Stimulated activated naive B cell treated with anti-CD40 and anti-IgM and Interleukin-4, amounts not matched to agents 10 μg/mL and 1 μg/mL and 100 μg/mL, for 72 hours (primary cell): Measurements from ENCODE around the gene ABCF3.
A peak's percentile ranks its signal among the peaks of the same experiment; 100 is the strongest.

ENCODE experiments used
- ATAC-seq, 2 donors: fragments of 150-1000 bp; cut with Tn5 transposase; replicated peaks; 2 replicates each; pipeline ENCODE4 v1.10.0; 2021; ENCODE audit warnings: moderate library complexity in 1 of 2
- DNase-seq: peaks from one replicate; pipeline ENCODE4 v3.0.0; 2021
- H3K27ac Mint-ChIP-seq: one replicate; pipeline ENCODE4 v1.8.0; 2022; ENCODE audit warnings: mild to moderate bottlenecking, mixed read lengths
- H3K27me3 Mint-ChIP-seq, 2 donors: one replicate each; pipeline ENCODE4 v1.8.0; 2022; ENCODE audit warnings: mixed read lengths in 2 of 2
- H3K36me3 Mint-ChIP-seq, 2 donors: one replicate each; pipeline ENCODE4 v1.8.0; 2022; ENCODE audit warnings: mixed read lengths in 2 of 2, mild to moderate bottlenecking in 1 of 2
- H3K4me1 Mint-ChIP-seq, 2 donors: one replicate each; pipeline ENCODE4 v1.8.0; 2022; ENCODE audit warnings: mixed read lengths in 2 of 2, mild to moderate bottlenecking in 1 of 2
- H3K4me3 Mint-ChIP-seq, 2 donors: one replicate each; pipeline ENCODE4 v1.8.0; 2022; ENCODE audit warnings: mild to moderate bottlenecking in 2 of 2, mixed read lengths in 2 of 2, moderate library complexity in 1 of 2
- H3K9me3 Mint-ChIP-seq, 2 donors: one replicate each; pipeline ENCODE4 v1.8.0; 2022; ENCODE audit warnings: mixed read lengths in 2 of 2, mild to moderate bottlenecking in 1 of 2

Gene ABCF3

DNA sequence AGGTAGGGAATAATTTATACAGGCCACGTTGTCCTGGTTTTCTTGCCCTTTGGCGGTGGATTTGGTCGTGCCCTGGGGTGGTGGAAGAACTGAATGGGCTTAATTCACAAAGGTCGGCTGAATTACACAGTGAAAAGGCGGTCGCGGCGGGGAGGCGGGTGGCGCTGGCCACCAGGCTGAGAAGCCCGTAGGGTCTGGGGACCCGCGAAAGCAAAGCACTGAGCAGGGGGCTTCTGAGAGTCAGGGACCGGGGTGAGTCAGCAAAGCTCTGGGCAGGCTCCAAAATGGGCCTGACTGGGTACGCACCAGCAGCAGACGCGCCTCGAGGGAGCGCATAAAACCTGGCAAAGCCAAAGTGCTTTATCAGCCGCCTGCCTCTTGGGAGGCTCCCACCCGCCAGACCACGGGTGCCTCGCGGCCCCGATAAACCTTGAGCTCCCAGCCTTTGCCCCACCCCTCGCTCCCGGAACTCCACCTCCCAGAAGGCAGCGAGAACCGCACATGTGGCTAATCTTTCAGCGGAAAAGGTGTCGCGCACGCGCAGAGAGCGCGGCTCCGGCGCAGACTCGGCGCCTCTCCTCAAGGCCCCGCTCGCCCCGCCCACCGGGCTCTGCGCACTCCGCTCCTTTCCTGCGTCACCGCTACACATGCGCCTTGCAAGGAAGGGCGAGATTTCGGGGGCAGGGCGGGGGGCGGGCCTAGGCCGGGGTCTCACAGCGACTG is 377 bp upstream of the ABCF3 start:
- Mint-ChIP-seq H3K36me3 (peaks cover 33 to 68% of the 10 kb centered on the region in 2 donors), H3K4me1 (peaks cover 28 to 38% of the 10 kb centered on the region in 2 donors)

DNA sequence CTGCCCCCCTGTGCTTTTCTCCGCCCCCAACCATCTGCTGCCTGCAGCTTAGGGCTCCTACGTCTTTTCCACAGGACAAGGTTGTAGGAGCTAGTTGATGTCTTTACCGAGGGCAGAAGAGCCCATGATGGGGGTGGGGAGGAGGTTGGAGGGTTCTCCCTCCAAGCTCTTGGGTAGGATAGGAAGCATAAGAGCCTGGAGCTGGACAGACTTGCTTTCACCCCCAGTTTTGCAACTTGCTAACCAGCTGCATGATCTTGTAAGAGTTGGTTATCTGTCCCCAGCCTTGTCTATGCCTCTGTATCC is 856 bp downstream of the ABCF3 start:
- ATAC-seq: no peak
- peaks cover 28 to 38% of the 10 kb centered on the region in 2 donors for H3K4me1 Mint-ChIP-seq
- no peaks in the 10 kb centered on the region for H3K27me3 Mint-ChIP-seq
- H3K9me3 Mint-ChIP-seq: no peaks in the 10 kb centered on the region
- peaks cover 35 to 60% of the 10 kb centered on the region in 2 donors for H3K36me3 Mint-ChIP-seq
- peak overlapping the region; percentile 88 to 96 for H3K4me3 Mint-ChIP-seq
- H3K27ac Mint-ChIP-seq: peak overlapping the region; percentile 96
- DNase-seq: no peak

More for the DNA sequence above, 377 bp upstream of the ABCF3 start:
- Mint-ChIP-seq H3K9me3 (no peaks in the 10 kb centered on the region), H3K4me3 (peak overlapping the region; percentile 88 to 96), H3K27ac (peak overlapping the region; percentile 96), H3K27me3 (no peaks in the 10 kb centered on the region)
- ATAC-seq: peak; percentile 93
- DNase-seq: peak; percentile 99

GRCh38 chr3:184188080-184188479 is 2.1 kb downstream of the ABCF3 start:
- Mint-ChIP-seq H3K27ac (peak overlapping the region; percentile 20), H3K27me3 (no peaks in the 10 kb centered on the region), H3K4me1 (peaks cover 28 to 38% of the 10 kb centered on the region in 2 donors), H3K9me3 (no peaks in the 10 kb centered on the region), H3K36me3 (peaks cover 39 to 64% of the 10 kb centered on the region in 2 donors), H3K4me3 (no peak overlapping the region)
- DNase-seq: no peak
- no peak for ATAC-seq

DNA sequence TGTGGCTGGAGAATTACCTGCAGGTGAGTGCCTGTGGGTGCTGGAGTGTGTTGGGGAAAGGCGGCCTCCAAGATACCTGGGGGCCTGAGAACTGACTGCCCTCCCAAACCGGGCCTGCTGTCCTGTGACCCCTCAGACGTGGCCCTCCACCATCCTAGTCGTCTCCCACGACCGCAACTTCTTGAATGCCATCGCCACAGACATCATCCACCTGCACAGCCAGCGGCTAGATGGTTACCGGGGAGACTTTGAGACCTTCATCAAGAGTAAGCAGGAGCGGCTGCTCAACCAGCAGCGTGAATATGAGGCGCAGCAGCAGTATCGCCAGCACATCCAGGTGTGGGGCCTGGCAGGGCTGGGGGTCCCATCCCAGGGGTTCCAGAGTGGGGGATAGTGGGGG is 3.4 kb downstream of the ABCF3 start:
- peaks cover 40 to 64% of the 10 kb centered on the region in 2 donors for H3K36me3 Mint-ChIP-seq
- no peak overlapping the region for H3K4me3 Mint-ChIP-seq
- no peak for ATAC-seq
- H3K4me1 Mint-ChIP-seq: peaks cover 28 to 38% of the 10 kb centered on the region in 2 donors
- no peaks in the 10 kb centered on the region for H3K9me3 Mint-ChIP-seq
- no peak for DNase-seq
- H3K27ac Mint-ChIP-seq: no peak overlapping the region
- H3K27me3 Mint-ChIP-seq: no peaks in the 10 kb centered on the region

DNA sequence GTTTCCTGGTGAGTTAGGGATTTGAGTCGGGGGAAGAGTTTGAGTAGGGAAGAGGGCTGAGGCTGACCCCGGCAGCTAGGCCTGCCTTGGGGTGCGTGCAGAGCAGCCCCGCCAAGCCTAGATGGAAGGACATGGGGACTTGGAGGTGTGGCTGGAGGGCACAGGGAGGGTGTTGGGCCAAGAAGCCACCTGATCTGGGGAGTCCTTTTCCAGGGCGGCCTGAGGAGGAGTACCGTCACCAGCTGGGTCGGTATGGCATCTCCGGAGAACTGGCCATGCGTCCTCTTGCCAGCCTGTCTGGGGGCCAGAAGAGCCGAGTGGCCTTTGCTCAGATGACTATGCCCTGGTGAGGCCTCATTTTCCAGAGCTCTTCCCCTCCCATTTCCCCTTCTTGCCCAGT is 6.9 kb downstream of the ABCF3 start:
- peaks cover 9 to 12% of the 10 kb centered on the region in 2 donors for H3K4me1 Mint-ChIP-seq
- no peak overlapping the region for H3K4me3 Mint-ChIP-seq
- H3K27me3 Mint-ChIP-seq: no peaks in the 10 kb centered on the region
- H3K27ac Mint-ChIP-seq: peak overlapping the region; percentile 20
- H3K36me3 Mint-ChIP-seq: peaks cover 34 to 57% of the 10 kb centered on the region in 2 donors
- ATAC-seq: no peak
- no peaks in the 10 kb centered on the region for H3K9me3 Mint-ChIP-seq
- DNase-seq: no peak

- H3K36me3 Mint-ChIP-seq: peaks cover 31 to 48% of the 10 kb centered on the region in 2 donors
- no peaks in the 10 kb centered on the region for H3K9me3 Mint-ChIP-seq
- ATAC-seq (no peak), DNase-seq (no peak)
- no peaks in the 10 kb centered on the region for H3K27me3 Mint-ChIP-seq
- peaks cover under 1 to 2% of the 10 kb centered on the region in 2 donors for H3K4me1 Mint-ChIP-seq
- no peak overlapping the region for H3K27ac Mint-ChIP-seq
- no peak overlapping the region for H3K4me3 Mint-ChIP-seq
Measured at GRCh38 chr3:184193991-184194539, 8.1 kb downstream of the ABCF3 start.

GRCh38 chr3:184196536-184196935 is 10.5 kb downstream of the ABCF3 start:
- H3K9me3 Mint-ChIP-seq: no peaks in the 10 kb centered on the region
- no peaks in the 10 kb centered on the region for H3K4me1 Mint-ChIP-seq
- H3K4me3 Mint-ChIP-seq: no peak overlapping the region
- DNase-seq (no peak), ATAC-seq (no peak)
- peaks cover 25 to 35% of the 10 kb centered on the region in 2 donors for H3K36me3 Mint-ChIP-seq
- H3K27me3 Mint-ChIP-seq: no peaks in the 10 kb centered on the region
- no peak overlapping the region for H3K27ac Mint-ChIP-seq

DNA sequence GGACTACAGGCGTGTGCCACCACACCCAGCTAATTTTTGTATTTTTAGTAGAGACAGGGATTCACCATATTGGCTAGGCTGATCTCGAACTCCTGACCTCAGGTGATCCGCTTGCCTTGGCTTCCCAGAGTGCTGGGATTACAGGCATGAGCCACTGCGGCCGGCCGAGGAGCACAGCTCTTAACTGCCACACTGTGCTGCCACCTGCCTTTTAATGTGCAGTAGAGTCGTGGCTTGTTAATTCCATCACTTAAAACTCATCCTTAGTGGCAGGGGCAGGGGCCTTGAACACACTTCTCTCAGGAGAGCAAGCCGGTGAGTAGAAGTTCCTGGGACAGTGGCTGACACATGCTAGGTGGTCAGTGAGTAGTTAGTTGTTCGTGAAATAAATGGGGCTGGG is 12.5 kb downstream of the ABCF3 start:
- Mint-ChIP-seq H3K27me3 (peaks cover 0 to 7% of the 10 kb centered on the region in 2 donors), H3K4me3 (no peak overlapping the region), H3K4me1 (no peaks in the 10 kb centered on the region), H3K9me3 (no peaks in the 10 kb centered on the region), H3K27ac (no peak overlapping the region), H3K36me3 (peaks cover 14 to 18% of the 10 kb centered on the region in 2 donors)
- ATAC-seq (no peak), DNase-seq (no peak)

DNA sequence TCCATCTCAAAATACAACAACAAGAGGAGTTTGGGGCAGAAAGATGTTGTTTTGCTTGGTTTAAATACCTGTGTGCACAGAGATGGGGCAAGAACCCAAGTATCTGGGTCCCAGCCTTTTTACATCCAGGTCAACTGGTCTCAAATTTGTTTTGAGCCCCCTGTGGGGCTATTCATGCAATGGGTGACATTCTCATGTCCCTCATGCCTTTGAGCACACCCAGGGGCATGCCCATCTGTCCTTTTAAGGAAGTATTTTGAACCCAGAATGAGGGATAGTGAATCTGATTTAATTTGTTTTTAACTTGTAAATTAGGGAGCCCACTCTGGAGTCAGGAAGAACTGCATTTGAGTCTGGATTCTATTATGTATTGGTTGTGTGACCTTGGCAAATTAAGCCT is 14.8 kb downstream of the ABCF3 start:
- Mint-ChIP-seq H3K9me3 (no peaks in the 10 kb centered on the region), H3K27me3 (peaks cover 6 to 11% of the 10 kb centered on the region in 2 donors), H3K4me3 (no peak overlapping the region), H3K36me3 (peaks cover 0 to 2% of the 10 kb centered on the region in 2 donors), H3K4me1 (no peaks in the 10 kb centered on the region), H3K27ac (no peak overlapping the region)
- DNase-seq (no peak), ATAC-seq (no peak)

DNA sequence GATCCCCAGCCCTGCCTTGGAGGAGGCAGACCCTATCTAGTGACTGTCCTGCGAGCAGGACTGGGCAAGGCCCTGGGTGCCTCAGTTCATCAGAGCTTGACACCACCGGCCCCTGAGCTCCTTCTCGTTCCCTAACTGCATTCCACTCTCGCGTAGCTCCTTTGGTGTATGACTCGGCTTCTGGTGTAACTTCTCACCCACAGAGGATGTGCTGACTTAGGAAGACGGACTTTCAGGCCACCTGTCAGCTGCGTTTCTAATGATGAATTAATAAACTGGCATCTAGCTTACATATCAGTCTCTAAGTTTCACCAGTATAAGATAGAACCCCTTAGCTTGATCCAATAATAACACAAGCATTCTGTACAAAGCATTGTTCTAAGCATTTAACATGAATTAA is 17.5 kb downstream of the ABCF3 start:
- DNase-seq (no peak), ATAC-seq (no peak)
- Mint-ChIP-seq H3K4me1 (no peaks in the 10 kb centered on the region), H3K27me3 (peaks cover 17 to 21% of the 10 kb centered on the region in 2 donors), H3K4me3 (no peak overlapping the region), H3K9me3 (no peaks in the 10 kb centered on the region), H3K27ac (no peak overlapping the region), H3K36me3 (no peaks in the 10 kb centered on the region)

DNA sequence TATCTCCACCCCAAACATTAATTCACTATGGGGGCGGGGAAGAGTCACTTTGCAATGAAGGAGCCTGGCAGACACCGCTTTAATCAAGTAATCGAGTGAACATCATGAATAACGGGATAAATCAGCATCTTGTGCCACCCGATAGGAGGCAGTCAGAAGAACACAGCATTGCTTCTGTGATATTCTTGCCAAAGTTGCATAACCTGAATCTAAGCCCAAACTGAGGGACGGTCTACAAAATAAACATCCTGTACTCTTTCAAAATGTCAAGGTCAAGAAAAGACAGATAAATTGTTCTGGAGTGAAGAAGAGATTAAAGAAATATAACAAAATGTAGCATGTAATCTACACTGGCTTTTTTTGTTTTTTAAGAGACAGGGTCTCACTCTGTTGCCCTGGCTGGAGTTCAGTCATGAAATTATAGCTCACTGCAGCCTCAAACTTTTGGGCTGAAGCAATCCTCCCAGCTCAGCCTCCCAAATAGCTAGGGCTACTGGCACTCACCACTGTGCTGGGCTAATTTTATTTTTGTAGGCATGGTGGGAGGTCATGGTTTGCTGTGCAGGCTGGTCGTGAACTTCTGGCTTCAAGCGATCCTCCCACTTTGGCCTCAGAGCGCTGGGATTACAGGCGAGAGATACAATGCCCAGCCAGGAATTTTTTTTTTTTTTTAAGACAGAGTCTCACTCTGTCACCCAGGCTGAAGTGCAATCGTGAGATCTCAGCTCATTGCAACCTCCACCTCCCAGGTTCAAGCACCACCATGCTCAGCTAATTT is 23.3 kb downstream of the ABCF3 start:
- DNase-seq: no peak
- Mint-ChIP-seq H3K27ac (no peak overlapping the region), H3K27me3 (peaks cover 15 to 32% of the 10 kb centered on the region in 2 donors), H3K4me3 (no peak overlapping the region), H3K4me1 (no peaks in the 10 kb centered on the region), H3K36me3 (no peaks in the 10 kb centered on the region), H3K9me3 (no peaks in the 10 kb centered on the region)
- ATAC-seq: no peak

DNA sequence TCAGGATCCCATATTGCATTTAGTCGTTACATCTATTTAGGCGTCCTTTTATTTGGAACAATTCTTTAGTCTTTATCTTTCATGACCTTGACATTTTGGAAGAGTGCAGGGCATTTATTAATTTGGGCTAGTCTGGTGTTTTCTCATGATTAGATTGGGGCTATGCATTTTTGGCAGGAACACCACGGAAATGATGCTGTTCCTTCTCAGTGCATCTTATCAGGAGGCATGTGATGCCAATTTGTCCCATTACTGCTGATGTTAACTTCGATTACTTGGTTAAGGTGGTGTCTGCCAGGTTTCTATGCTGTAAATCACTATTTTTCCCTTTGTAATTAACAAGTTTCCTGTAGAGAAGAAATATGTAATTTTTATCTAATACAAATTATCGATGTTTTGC is 25.3 kb downstream of the ABCF3 start:
- no peak for DNase-seq
- Mint-ChIP-seq H3K36me3 (no peaks in the 10 kb centered on the region), H3K27me3 (peaks cover 7 to 22% of the 10 kb centered on the region in 2 donors), H3K4me1 (no peaks in the 10 kb centered on the region), H3K4me3 (no peak overlapping the region), H3K27ac (no peak overlapping the region), H3K9me3 (no peaks in the 10 kb centered on the region)
- no peak for ATAC-seq

- H3K4me3 Mint-ChIP-seq: no peak overlapping the region
Measured at GRCh38 chr3:184211718-184212117, 25.7 kb downstream of the ABCF3 start.

GRCh38 chr3:184218814-184219213 is 32.8 kb downstream of the ABCF3 start:
- Mint-ChIP-seq H3K9me3 (no peaks in the 10 kb centered on the region), H3K36me3 (no peaks in the 10 kb centered on the region), H3K4me1 (no peaks in the 10 kb centered on the region), H3K27ac (no peak overlapping the region), H3K4me3 (no peak overlapping the region), H3K27me3 (peaks cover 6 to 15% of the 10 kb centered on the region in 2 donors)
- ATAC-seq (no peak), DNase-seq (no peak)

More at GRCh38 chr3:184211718-184212117, 25.7 kb downstream of the ABCF3 start:
- Mint-ChIP-seq H3K36me3 (no peaks in the 10 kb centered on the region), H3K27ac (no peak overlapping the region), H3K9me3 (no peaks in the 10 kb centered on the region), H3K4me1 (no peaks in the 10 kb centered on the region), H3K27me3 (peaks cover 4 to 18% of the 10 kb centered on the region in 2 donors)
- DNase-seq (no peak), ATAC-seq (no peak)

- H3K27me3 Mint-ChIP-seq: peaks cover 18 to 37% of the 10 kb centered on the region in 2 donors
Measured at GRCh38 chr3:184222521-184222920, 36.5 kb downstream of the ABCF3 start.

More at GRCh38 chr3:184222521-184222920, 36.5 kb downstream of the ABCF3 start:
- no peak overlapping the region for H3K27ac Mint-ChIP-seq
- no peak overlapping the region for H3K4me3 Mint-ChIP-seq
- H3K9me3 Mint-ChIP-seq: no peaks in the 10 kb centered on the region
- no peak for ATAC-seq
- H3K36me3 Mint-ChIP-seq: no peaks in the 10 kb centered on the region
- H3K4me1 Mint-ChIP-seq: no peaks in the 10 kb centered on the region
- no peak for DNase-seq
